UCSD-AML1 (cell line): ENCODE measurements around the gene NUMBL.

Experiments
- DNase-seq: peaks from one replicate; lab custom pipeline; 2025; ENCODE audit not compliant: unreplicated experiment; lab: John Stamatoyannopoulos, UW

NUMBL gene

DNA sequence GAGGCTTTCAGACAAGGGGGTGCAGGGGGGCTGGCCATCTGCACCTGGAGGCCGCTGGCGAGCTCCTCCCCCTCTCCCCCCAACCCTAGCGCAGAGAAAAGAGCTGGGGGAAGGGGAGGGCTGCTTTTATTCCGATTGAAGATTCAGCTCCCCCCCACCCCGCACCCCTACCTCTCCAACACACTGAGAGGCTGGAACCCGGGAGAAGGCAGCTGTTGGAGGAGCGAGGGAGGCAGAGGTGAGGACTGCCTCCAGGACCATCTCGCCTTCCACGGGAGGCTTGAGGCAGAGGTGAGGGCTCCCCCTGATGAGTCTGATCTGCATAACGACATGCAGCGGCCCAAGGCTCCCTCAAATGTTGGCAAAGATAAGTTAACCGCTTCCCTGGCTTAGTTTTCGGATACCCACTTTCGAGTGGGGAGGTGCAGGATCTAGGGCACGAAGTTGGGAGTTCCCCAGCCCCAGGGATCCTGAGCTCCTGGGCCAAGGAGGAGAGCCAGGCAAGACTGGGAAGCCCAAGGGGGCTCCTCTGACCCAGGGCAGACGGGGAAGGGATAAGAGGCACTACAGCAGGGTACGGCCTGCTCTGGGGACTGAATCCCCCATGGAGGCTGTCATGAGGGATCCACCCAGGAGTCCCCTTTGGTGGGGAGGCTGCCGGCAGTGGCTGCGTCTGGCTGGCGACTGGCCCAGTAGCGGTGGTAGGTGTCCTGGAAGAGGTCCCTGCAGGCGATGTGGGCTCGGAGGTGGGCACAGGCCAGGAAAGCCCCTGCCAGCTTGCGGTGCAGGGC, 1.2 kb upstream of the NUMBL start:
- DNase-seq: no peak

DNA sequence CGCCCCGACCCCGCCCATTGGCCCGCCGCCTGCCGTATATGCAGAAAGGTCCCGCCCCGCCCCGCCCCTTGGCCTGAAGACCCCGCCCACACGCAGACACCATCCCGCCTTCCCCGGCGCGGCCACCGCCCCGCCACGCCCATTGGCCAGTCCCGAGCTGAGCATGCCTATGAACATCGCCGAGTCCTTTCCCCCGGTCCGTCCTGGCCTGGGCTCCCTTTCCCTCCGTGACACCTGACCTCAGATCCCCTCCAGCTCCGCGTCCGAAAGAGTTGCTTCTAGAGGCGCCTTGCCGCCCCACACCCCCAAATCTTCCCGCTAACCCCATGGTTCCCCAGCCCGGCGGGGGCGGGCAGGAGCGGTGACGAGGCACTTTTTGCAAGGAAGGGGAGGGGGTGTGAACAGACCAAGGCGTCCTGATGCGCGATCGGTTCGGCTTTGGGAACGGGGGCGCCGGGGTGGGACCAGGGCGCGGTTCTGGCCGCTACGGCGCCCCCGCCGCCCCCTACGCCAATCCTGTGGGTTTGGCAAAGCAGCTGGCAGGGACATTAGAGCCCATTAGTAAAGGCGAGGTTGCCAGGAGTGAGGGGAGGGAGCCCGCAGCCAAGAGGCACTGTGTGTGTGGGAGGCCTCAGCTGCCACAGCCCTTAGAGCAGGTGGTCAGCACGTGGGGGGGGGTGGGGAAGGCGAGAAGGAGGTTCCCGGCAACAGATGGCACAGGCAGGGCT, 406 bp upstream of the NUMBL start:
- peak; percentile 90 for DNase-seq

GRCh38 chr19:40689339-40690049, 957 bp downstream of the NUMBL start:
- no peak for DNase-seq

DNA sequence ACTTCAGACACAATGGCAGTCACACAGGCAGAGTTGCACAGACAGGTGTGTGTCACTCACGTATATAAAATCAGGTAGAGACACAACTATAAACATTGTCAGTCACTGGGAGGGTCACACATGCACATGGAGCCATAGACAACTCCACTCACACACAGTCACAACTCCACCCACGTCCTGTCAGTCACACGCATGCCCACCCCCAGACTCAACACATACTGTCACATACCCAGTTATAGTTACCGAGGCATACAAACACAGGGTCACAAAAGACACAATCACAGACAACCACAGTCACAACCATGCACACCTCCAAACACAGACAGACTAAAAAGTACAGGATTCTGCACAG, 1.5 kb downstream of the NUMBL start:
- DNase-seq: no peak

DNA sequence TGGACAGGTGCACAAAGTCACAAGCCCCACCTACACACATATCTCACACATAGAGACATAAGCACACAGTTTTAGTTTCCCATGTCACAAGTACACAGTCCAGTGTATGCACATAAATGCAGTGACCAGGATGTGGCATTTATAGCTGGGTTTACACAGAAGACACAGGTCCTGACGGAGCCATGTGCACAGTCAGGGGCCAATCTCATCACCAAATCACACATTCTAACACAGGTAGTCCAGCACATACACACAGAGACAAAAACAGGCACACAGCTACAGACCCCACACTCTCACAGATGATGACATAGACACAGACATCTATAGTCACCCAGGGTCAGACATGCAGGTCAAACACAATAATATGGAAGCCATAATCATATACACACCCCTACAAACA, 2.1 kb downstream of the NUMBL start:
- no peak for DNase-seq

- no peak for DNase-seq
Measured at GRCh38 chr19:40687525-40688016, 2.9 kb downstream of the NUMBL start.

GRCh38 chr19:40686882-40687524, 3.4 kb downstream of the NUMBL start:
- DNase-seq: no peak

DNA sequence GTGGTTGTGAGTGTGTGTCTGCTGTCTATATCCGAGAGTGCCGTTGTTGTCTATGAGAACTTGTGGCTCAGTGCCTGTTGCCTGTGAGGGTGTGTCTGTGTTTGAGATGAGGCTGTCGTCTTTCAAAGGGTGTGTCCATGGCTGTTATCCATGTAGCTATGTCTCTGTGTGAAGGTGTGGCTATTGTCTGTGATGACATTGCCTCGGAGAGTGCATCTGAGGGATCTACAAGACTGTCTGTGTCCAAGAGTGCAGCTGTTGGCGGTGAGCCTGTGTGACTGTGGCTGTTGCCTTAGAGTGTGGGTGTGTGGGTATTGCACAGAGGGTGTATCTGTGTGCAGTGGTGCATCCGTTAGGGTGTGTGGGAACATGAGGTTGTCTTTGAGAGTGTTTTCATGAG, 4.9 kb downstream of the NUMBL start:
- no peak for DNase-seq

GRCh38 chr19:40685016-40685526, 5.4 kb downstream of the NUMBL start:
- DNase-seq: no peak

- no peak for DNase-seq
Measured at GRCh38 chr19:40684280-40684679, 6.2 kb downstream of the NUMBL start.

GRCh38 chr19:40683437-40683836, 7.0 kb downstream of the NUMBL start:
- DNase-seq: no peak

DNA sequence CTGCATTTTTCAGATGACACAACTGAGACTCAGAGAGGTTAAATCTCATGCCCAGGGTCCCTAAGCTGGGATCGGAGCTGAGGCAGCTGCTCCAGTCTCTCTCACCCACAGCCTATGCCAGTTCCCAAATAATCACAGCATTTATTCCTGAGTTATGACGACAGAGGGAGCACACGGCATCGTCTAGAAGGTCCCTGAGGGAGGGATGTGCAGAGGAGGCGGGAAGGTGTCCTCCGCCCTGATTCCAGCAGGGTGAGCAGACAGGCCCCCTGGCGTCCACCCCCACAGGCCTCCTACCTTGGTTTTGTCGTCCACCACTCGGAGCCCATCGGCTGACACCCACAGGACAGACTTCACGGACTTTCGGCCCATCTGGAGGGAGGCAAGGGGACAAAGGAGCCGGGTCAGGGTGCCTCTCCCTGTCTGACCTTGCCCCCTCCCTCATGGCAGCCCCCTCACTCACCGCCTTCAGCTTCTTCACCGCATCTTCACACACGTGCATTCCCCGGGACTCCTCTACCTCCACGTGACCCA, 8.0 kb downstream of the NUMBL start:
- no peak for DNase-seq

GRCh38 chr19:40681039-40681438, 9.4 kb downstream of the NUMBL start:
- DNase-seq: no peak

GRCh38 chr19:40677156-40677555, 13.3 kb downstream of the NUMBL start:
- DNase-seq: no peak

GRCh38 chr19:40674291-40674690, 16.2 kb downstream of the NUMBL start:
- DNase-seq: no peak

DNA sequence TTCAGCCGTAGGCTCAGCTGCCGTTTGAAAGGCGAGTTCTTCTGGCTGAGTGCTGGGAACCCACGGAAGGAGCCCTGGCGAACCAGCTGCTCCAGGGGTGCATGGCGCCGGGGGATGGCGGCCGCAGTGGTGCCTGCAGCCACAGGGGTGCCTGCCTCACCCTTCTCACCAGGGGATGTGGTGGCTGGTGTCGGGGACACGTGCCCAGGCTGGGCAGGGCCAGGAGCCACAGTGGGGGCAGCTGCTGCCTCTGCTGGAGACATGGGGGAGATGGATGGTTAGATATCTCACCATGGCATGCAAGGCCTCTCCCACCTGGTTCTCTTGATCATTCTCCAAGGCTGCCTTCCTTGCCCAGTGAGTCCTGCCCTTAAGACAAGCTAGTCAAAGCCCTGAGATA, 17.1 kb downstream of the NUMBL start:
- no peak for DNase-seq

DNA sequence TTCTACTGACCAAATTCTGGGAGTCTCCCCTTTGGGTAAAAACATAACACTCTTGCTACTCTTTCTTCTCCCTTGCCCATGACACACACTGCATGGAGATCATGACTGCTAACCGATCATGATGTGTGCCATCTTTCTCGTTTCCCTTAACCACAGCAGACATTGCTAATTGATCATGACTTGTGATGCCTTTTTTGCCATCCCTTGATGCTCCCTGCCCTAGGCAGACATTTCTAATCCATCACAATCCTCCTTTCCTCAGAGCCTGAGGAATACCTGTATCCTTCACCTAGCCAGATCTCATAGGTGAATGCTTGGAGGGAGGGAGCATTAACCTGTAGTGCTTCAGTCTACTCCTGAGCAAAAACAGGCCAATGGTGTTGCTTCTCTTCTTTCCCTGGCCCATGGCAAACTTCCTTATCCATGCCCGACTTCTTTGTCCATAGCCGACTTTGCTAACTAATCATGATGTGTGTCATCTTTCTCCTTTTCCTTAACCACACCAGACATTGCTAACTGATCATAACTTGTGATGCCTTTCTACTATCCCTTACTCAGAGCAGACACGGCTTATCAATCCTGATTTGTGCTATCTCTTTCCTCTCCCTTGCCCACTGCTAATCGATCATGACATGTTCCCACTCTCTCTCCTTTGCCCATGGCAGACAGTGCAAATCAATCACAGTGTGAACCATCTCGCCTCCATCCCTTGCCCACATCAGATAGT, 17.7 kb downstream of the NUMBL start:
- DNase-seq: no peak

DNA sequence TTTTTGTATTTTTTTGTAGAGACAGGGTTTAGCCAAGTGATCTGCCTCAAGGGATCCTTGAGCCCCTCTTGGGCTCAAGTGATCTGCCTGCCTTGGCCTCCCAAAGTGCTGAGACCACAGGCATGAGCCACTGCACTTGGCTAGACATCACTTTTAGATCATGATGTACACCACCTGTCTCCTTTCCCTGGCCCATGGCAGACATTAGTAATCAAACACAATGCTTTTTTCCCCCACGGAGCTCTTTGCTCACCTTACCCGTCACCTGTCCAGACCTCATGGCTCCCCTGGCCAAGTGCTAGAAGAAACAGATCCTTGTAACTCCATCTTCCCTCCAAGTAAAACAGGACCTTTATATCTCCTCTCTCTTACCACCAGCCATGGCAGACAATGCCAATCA, 18.4 kb downstream of the NUMBL start:
- no peak for DNase-seq

GRCh38 chr19:40671404-40671803, 19.0 kb downstream of the NUMBL start:
- DNase-seq: no peak

- DNase-seq: no peak
Measured at GRCh38 chr19:40668991-40669614, 21.3 kb downstream of the NUMBL start.
